BE2C (cell line): ENCODE data around the gene ZNF384.

Experiments
- DNase-seq: peaks from one replicate; pipeline ENCODE4 v3.0.0-alpha.2; 2020
- H3K27me3 ChIP-seq: fragments of 250-450 bp; sonication (Bioruptor Pico); 2 replicates; pipeline ENCODE4 v1.5.1; 2020; ENCODE audit warnings: mild to moderate bottlenecking
- H3K36me3 ChIP-seq: fragments of 250-450 bp; sonication (Bioruptor Pico); 2 replicates; pipeline ENCODE4 v1.5.1; 2020; ENCODE audit warnings: mild to moderate bottlenecking
- H3K4me1 ChIP-seq: fragments of 250-450 bp; sonication (Bioruptor Pico); 2 replicates; pipeline ENCODE4 v1.5.1; 2020
- H3K4me3 ChIP-seq: 2 replicates; pipeline ENCODE4 v1.5.1; 2011; ENCODE audit warnings: low read depth, low read length
- H3K9me3 ChIP-seq: fragments of 250-450 bp; sonication (Bioruptor Pico); 2 replicates; pipeline ENCODE4 v1.5.1; 2020
- TF ChIP-seq, protein P1 (sequence below): IDR thresholded peaks from 2 replicates; pipeline ENCODE4 v1.5.1; 2012; ENCODE audit warnings: mild to moderate bottlenecking, low read depth, low read length

ZNF384 gene

DNA sequence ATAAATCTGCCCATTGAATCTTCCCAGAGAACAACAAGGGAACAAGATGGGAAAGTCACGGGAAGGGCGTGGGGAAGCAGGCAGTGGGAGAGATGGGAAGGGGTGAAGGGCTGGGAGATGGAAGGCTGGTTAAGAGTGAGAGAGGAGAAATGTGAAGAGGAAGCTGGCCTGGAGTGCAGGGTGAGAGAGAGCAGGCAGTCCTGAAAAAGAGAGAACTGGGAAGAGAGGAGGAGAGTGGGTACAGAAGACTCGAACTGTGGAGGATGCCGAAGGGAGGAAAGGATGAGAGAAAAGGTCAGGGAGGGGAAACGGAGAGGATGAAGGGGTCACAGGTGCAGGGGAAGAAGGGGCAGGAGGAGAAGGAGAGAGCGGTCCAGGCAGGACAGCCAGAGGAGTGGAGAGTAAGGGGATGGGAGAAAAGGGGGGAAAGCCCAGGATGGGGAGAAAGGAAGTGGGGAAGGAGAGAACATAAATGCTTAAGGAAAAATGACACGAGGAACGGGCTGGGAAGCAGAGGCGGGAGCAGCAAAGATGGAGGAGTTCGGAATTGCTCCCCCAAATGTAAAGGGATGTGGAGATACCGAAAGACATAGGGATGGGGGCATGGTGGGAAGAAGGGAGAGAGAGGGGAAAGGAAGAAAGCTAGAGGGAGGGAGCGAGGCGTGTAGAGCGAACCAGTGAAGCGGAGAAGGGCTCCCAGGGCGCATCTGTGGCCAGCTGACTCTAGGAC is 10.2 kb upstream of the ZNF384 start:
- TF ChIP-seq, protein P1, sequence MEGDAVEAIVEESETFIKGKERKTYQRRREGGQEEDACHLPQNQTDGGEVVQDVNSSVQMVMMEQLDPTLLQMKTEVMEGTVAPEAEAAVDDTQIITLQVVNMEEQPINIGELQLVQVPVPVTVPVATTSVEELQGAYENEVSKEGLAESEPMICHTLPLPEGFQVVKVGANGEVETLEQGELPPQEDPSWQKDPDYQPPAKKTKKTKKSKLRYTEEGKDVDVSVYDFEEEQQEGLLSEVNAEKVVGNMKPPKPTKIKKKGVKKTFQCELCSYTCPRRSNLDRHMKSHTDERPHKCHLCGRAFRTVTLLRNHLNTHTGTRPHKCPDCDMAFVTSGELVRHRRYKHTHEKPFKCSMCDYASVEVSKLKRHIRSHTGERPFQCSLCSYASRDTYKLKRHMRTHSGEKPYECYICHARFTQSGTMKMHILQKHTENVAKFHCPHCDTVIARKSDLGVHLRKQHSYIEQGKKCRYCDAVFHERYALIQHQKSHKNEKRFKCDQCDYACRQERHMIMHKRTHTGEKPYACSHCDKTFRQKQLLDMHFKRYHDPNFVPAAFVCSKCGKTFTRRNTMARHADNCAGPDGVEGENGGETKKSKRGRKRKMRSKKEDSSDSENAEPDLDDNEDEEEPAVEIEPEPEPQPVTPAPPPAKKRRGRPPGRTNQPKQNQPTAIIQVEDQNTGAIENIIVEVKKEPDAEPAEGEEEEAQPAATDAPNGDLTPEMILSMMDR: no peak
- Histone ChIP-seq H3K4me1 (no peaks in the 10 kb centered on the region), H3K27me3 (no peaks in the 10 kb centered on the region), H3K36me3 (no peaks in the 10 kb centered on the region), H3K9me3 (no peaks in the 10 kb centered on the region), H3K4me3 (peak overlapping the region; percentile 67)
- no peak for DNase-seq

DNA sequence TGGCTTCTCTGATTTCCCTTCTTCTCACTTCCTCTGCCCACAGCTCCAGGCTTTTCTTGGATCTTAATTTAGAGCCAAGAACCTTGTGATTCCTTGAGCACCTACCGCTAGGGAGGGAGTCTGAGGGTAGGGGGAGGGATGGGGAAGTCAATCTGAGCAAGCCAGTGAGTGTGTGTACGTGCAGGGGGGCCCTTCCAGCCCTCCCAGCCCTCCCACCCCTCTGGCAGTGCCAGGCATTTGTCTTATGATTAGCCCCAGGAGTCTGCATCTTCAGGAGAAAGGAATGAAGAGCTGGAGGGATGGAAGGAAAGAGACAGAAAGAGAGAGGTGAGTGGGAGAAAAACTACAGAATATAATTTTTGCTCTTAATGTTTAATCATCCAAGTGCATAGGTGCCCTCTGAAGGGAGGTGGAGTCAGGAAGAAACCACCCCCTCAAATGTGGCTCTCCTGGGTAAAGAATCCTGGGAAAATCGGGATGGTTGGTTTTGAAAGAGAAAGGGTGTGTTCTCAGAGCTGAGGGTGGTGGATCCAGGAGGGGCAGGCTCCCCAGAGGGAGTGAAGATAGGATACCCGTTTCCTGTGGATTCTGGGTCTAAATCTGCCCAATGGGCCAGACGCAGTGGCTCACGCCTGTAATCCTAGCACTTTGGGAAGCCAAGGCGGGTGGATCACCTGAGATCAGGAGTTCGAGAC is 9.3 kb upstream of the ZNF384 start:
- H3K4me3 ChIP-seq: no peak overlapping the region
- H3K4me1 ChIP-seq: no peaks in the 10 kb centered on the region
- TF ChIP-seq, protein P1: no peak
- H3K27me3 ChIP-seq: no peaks in the 10 kb centered on the region
- H3K9me3 ChIP-seq: no peaks in the 10 kb centered on the region
- no peaks in the 10 kb centered on the region for H3K36me3 ChIP-seq
- no peak for DNase-seq

DNA sequence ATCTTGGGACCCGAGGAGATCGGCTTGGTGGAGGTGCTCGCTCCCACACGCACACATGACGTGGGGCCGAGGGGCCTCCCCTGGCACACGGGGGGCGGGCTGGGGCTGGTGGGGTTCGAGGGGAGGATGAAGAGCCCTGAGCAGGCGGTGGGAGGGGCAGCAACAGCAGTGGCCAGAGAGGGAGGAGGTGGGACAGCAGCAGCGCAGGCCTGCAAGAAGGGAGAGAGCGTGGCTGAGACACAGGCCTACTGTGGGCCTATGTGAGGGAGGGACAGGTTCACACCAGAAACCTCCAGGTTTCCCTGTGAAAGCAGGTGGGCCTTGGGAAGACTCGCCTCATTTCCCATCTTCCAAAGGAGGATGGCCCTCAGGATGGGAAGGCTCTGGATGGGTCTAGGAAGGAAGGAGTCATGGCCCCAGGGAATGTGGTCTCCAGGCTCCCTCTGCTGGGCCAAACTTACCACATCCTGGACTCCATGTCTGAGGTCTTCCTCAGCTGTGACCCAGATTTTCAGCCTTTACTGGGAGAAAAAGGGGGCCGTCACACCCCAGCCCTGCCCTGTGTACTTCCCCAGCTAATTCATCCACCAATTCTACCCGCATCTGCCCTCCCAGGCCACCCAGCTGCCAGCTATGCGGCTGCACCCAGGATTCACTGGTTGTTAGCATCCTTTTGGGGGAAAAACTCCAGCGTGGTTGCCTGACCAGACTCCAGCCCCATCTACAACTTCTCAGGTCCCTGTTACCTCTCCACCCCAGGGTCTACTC is 8.6 kb upstream of the ZNF384 start:
- peak; percentile 76 for DNase-seq
- Histone ChIP-seq H3K36me3 (no peaks in the 10 kb centered on the region), H3K4me1 (no peaks in the 10 kb centered on the region), H3K4me3 (no peak overlapping the region), H3K9me3 (no peaks in the 10 kb centered on the region), H3K27me3 (no peaks in the 10 kb centered on the region)
- TF ChIP-seq, protein P1: peak; percentile 82

DNA sequence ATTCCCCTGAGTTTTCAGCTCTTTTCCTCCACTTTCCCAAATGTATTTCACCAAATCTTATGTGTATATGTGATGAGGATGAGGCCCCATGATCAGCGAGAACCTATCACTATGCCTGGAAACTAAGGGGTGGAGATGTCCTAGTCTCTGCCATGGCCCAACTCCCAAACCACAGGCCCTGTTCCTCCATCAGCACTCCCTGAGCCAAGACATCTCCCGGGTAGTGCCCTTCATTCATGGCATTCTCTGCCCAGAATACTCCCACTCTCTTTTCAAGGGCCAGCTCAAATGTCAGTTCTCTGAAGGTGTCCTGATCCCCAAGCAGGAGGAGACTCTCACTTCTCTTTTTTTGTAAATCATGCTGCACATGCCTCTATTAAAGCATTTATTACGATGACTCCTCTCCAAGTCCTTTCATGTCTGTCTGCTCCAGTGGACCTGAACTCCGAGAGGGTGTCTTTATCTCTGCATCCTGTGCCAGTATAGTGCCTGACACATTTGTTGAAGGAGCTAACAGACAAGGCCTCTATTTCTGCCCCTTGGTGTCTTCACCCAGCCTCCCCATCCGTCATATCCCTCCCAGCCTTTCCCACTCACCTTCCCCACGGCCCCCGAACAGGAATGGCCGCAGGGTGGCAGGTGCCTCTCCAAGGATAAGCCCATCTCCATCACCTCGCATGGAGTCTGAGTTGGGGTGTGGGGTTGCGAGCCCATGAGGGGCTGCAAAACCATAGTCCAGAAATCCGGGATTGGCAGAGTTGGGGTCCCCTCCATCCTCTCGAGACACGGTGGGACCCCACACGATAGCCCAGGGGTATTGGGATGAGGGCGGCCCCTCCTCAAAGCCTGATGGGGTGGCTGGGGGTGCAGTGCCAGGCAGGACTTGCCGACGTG is 7.8 kb upstream of the ZNF384 start:
- no peaks in the 10 kb centered on the region for H3K27me3 ChIP-seq

DNA sequence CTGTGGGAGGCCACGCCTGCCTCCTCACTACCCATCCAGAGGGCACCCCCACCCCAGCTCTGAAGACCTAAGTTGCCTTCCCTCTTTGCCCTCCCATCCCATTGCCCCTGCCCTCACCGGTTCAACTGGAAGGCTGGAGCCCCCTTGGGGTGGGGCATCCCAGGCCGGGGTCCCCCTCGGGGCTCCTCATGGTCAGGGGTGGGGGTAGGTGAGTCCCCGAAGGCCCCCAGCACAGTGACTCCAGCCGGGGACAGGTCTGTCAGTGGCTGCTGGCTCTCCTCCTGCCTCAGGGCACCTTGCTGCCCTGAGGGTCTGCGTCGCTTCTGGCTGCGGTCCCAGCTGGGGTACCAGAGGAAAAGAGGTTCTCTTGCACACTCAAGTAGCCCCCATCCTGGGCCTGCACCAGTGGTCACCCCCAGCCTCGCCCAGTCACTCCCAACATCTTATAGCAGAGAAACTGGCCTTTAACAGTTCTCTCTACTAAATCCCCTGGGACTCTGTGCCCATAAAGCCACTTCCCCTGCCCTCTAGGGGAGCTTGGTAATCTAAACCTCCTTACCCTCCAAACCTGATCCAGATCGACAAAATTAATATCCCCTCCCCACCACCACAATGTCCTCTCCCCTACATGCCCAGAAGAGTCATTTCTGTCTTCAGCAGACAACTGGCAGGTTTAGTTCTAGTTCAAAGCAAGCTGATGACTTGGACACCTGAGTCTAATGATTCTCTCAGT is 6.3 kb upstream of the ZNF384 start:
- Histone ChIP-seq H3K9me3 (no peaks in the 10 kb centered on the region), H3K27me3 (no peaks in the 10 kb centered on the region), H3K4me3 (no peak overlapping the region), H3K36me3 (no peaks in the 10 kb centered on the region), H3K4me1 (no peaks in the 10 kb centered on the region)
- TF ChIP-seq, protein P1: no peak
- no peak for DNase-seq

More for the DNA sequence above, 7.8 kb upstream of the ZNF384 start:
- TF ChIP-seq, protein P1: no peak
- H3K36me3 ChIP-seq: no peaks in the 10 kb centered on the region
- no peak overlapping the region for H3K4me3 ChIP-seq
- H3K9me3 ChIP-seq: no peaks in the 10 kb centered on the region
- DNase-seq: no peak
- no peaks in the 10 kb centered on the region for H3K4me1 ChIP-seq
